ENCODE data around the gene MOV10. TPM values are rescaled to one million over a fixed set of nuclear protein-coding genes. Genes with fewer than 3 reads are reported as not detected.
A peak's percentile ranks its signal among the peaks of the same experiment; 100 is the strongest.

MOV10 gene
- total and polyA plus RNA-seq, 2 donors (not counting 1 experiment from before 2014, with no cell fraction given), result 31.0 to 46.2 TPM

GRCh38 chr1:112674986-112675727, 698 bp downstream of the MOV10 start:
- Histone ChIP-seq H3K4me1 (ENCODE audit: control insufficient read depth in 2 of 2, insufficient read depth in 2 of 2, low read length in 2 of 2) (peaks cover 25 to 30% of the 10 kb centered on the region in 2 donors), H3K79me2 (ENCODE audit: control insufficient read depth, insufficient read depth, low read length) (peaks cover 13% of the 10 kb centered on the region), H3K9ac (ENCODE audit: low read length) (peak overlapping the region; percentile 86), H3K9me3 (ENCODE audit: control extremely low read depth in 1 of 3, control insufficient read depth in 2 of 3, insufficient read depth in 1 of 3, low read length in 2 of 3) (no peaks in the 10 kb centered on the region), H3K36me3 (replicated peaks in 1 of 2; ENCODE audit: control extremely low read depth in 1 of 2, control insufficient read depth in 1 of 2, extremely low read depth in 1 of 2, insufficient read depth in 2 of 2, low read length in 1 of 2) (peaks cover 5 to 23% of the 10 kb centered on the region in 2 experiments), H2AFZ (ENCODE audit: insufficient read depth, low read depth, low read length, poor library complexity, severe bottlenecking) (peak overlapping the region; percentile 87), H4K20me1 (ENCODE audit: control insufficient read depth, insufficient read depth, low read length, poor library complexity, severe bottlenecking) (no peaks in the 10 kb centered on the region), H3K4me2 (replicated peaks; ENCODE audit: low read depth, low read length, poor library complexity, severe bottlenecking) (peak overlapping the region; percentile 98), H3K27me3 (replicated peaks in 1 of 4; ENCODE audit: control extremely low read depth in 1 of 4, control insufficient read depth in 3 of 4, insufficient read depth in 4 of 4, low read length in 3 of 4) (no peaks in the 10 kb centered on the region), H3K27ac (ENCODE audit: low read length in 2 of 2) (peak overlapping the region; percentile 26 to 76), H3K4me3 (ENCODE audit: control extremely low read depth in 1 of 5, extremely low read depth in 1 of 5, insufficient read depth in 1 of 5, low read depth in 2 of 5, low read length in 4 of 5) (peak overlapping the region; percentile 42 to 86 (median 80))
- Mint-ChIP-seq H3K27me3 (no peaks in the 10 kb centered on the region), H3K4me3 (peak overlapping the region; percentile 94), H3K4me1 (peaks cover 30% of the 10 kb centered on the region), H3K9me3 (ENCODE audit: insufficient read depth) (no peaks in the 10 kb centered on the region), H3K27ac (peak overlapping the region; percentile 92)
- no peak for TF ChIP-seq CTCF (IDR thresholded peaks at IDR 0.05)
- no peak for TF ChIP-seq EZH2 (IDR thresholded peaks at IDR 0.05; ENCODE audit: borderline replicate concordance, insufficient read depth, low read depth, low read length, poor library complexity, severe bottlenecking)
- ChIA-PET POLR2A (interaction anchor here (0.6 to 1.7 kb wide), 7 partner anchors 22 to 266 kb away, joined by 3 to 7 read pairs (median 4); partner anchors contain the start of genes PPM1J and ST7L), CTCF (interaction anchor here (0.8 to 7.0 kb wide), 14 partner anchors 11 to 284 kb away, joined by 3 to 62 read pairs (median 6); partner anchors contain the start of genes CAPZA1, PPM1J, RHOC and ST7L)
- 1% methylated on average over 68 of the region's 68 CpGs for WGBS (ENCODE audit: insufficient coverage)
- peak; percentile 53 for ATAC-seq (ENCODE audit: low read depth)
- peak; percentile 40 for DNase-seq
- intact Hi-C loops (cut with micrococcal nuclease), result loop anchor here (1.0 to 10.0 kb wide), 6 partner anchors 26 to 280 kb away; partner anchors contain the start of genes CTTNBP2NL, PPM1J and WNT2B
